PFSK-1 (cell line): ENCODE results near the gene MUC21.

Source experiments
- POLR2AphosphoS5 ChIP-seq: IDR thresholded peaks from 2 replicates; pipeline ENCODE4 v1.6.1; 2012; ENCODE audit warnings: low read depth, mild to moderate bottlenecking, control low read depth, low read length, moderate library complexity
- REST ChIP-seq, 2 experiments: IDR thresholded peaks; 2 replicates each; pipeline versions ENCODE4 v1.6.1 to v1.8.0; 2011 to 2012; ENCODE audit warnings: low read depth in 2 of 2, low read length in 2 of 2, control low read depth in 1 of 2, inconsistent platforms in 1 of 2, mild to moderate bottlenecking in 1 of 2, moderate library complexity in 1 of 2; ENCODE audit not compliant: insufficient read depth in 1 of 2
- SIN3A ChIP-seq: IDR thresholded peaks from 2 replicates; pipeline ENCODE4 v1.6.1; 2012; ENCODE audit warnings: mild to moderate bottlenecking, low read length, moderate library complexity, borderline replicate concordance; ENCODE audit not compliant: insufficient read depth
- TAF1 ChIP-seq: IDR thresholded peaks from 2 replicates; pipeline ENCODE4 v1.6.1; 2012; ENCODE audit warnings: low read length, control low read depth, borderline replicate concordance; ENCODE audit not compliant: insufficient read depth

GRCh38 chr6:30938730-30939129 lies 44.8 kb upstream of the MUC21 start:
- TF ChIP-seq POLR2AphosphoS5, result no peak
- no peak for TF ChIP-seq TAF1
- TF ChIP-seq REST (IDR thresholded peaks at IDR 0.05; ENCODE audit: insufficient read depth in 1 of 2, low read depth in 2 of 2, low read length in 2 of 2), result no peak
- TF ChIP-seq SIN3A, result no peak
